IPS DF 19.7 (cell line): ENCODE data around the gene CDC42BPA.
A peak's percentile ranks its signal among the peaks of the same experiment; 100 is the strongest.
"Not testable (repeated sequence)": the region's sequence is repeated elsewhere in the genome, so short reads cannot be mapped to it uniquely, and the experiment has no call there.

Experiments used
- DNase-seq: peaks from one replicate; pipeline ENCODE4 v3.0.0-alpha.2; 2013; ENCODE audit warnings: low read depth, low spot score

Gene CDC42BPA

DNA sequence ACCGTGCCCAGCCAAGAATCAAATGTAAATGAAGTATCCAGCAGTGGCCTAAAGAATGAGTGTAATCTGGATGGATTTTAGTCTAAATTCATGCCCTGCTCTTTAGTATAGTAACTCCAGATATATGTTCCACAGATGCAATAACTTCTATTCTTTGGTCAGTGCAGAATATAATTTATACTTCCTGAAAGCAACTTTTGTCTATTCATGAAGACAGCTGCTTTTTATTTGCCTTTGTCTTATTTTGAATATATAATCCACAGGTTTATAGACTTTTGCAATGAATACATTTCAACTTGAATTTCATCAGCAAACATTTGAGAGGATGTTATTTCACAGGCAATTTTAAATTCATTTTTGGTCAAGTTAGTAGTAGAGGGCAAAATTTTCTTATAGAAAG lies 54.4 kb downstream of the CDC42BPA start:
- no peak for DNase-seq

DNA sequence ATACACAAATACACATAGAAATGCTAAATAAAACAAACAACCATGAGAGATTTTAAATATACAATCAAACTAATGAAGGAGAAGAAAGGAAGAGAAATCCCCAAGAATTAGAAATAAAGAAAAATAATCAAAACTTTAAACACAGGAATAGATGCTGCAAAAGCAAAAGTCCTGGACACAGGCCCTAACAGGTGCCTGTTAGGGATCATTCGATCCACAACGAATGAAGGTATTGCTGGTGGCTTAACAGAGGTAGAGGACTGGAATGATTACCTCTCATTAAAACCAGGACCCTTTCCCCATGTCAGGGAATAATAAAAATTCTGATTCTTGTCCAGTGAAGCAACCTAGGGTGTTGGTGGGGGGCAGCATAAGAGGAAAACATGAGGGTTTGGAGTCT lies 56.8 kb downstream of the CDC42BPA start:
- no peak for DNase-seq

DNA sequence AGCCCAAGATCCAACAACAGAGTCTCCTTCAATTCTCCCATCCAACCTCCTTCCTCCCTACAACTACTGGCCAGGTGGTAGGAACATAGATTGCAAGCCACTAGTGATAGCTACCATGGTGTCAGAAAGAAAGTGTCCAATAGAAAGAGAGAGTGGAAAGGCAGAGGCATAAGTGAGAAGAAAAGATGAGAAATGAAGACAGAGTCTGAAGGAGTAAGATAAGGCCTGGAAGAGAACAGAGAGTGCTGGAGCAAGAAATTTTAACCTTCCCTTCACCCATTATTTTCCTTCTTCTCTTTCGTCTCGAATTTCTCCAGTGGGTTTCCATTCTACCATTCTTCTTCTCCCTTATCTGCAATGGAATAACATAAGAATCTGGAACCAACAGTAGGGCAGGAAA lies 57.9 kb downstream of the CDC42BPA start:
- no peak for DNase-seq

DNA sequence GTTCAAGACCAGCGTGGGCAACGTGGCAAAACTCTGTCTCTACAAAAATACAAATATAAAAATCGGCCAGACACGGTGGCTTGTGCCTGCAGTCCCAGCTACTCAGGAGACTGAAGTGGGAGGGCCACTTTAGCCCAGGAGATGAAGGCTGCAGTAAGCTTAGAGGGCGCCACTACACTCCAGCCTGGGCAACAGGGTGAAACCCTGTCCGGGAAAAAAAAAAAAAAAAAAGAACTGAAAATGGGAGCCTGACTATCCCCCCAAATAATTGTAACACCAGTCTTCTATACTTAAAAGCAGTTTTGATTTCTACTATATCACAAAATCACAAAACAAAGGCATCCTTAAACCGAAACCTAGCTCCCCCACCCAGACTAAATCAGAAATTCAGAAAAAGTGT lies 60.3 kb downstream of the CDC42BPA start:
- DNase-seq: no peak

DNA sequence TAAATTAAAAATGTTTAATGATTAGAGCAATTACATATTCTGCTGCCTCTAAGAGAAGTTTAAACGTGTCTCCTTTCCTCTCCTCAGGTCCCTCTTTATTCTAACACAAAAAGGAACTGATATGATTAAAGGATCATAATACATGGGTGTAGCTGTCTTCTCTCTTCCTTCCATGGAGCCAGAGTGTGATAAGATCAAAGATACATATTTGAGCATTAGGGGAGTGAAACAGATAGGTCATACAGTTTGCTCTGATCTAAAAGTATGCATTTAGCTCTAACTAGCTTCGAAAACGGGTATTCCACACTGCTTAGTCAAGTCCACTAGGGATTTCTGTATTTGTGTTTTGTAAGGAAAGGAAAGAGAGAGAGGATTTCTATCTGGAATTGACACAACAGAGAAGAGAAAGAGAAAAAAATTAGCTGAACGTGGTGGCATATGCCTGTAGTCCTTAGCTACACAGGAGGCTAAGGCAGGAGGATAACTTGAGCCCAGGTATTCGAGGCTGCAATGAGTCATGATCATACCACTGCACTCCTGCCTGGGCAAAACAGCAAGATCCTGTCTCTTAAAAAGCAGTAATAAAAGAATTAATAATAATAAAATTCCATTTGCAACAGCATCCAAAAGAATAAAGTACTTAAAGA lies 63.1 kb downstream of the CDC42BPA start:
- no peak for DNase-seq

DNA sequence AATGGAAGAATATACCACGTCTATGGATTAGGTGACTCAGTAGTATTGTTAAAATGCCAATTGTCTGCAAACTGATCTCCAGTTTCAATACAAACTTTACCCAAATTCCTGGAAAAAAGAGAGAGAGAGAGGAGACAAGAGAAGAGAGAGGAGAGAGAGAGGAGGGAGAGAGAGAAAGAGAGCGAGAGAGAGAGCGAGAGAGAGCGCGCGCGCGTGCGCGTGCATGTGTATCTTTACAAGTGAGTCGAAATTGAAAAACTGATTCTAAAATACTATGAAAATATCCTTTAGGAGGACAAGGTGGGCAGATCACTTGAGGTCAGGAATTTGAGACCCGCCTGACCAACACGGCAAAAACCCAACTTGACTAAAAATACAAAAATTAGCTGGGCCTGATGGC lies 65.2 kb downstream of the CDC42BPA start:
- DNase-seq: no peak

DNA sequence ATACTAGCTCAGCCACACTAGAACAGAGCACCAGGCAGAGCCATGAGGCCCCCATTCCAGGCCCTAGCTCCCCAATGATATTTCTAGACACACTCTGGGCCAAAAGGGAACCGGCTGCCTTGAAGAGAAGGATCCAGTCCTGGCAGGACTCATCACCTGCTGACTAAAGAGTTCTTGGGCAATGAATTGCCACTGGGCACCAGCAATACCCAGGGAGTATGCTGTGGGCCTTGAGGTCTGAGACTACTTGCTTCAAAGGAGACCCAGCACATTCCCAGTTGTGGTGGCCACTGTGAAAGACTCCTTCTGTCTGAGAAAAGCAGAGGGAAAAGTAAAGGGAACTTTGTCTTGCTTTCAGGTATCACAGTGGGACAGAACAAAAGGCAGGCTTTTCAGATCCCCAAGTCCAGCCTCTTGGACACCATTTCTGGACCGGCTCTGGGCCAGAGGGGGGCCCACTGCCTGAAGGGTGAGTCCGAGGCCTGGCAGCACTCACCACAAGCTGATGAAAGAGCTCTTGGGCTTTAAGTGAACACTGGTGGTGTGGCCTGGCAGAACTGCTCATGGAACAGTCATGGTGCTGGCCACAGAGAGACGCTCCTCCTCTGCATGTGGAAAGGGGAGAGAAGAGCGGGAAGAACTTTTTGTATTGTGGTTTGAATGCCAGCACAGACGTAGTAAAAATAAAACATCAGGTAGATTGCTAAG lies 72.5 kb downstream of the CDC42BPA start:
- no peak for DNase-seq

DNA sequence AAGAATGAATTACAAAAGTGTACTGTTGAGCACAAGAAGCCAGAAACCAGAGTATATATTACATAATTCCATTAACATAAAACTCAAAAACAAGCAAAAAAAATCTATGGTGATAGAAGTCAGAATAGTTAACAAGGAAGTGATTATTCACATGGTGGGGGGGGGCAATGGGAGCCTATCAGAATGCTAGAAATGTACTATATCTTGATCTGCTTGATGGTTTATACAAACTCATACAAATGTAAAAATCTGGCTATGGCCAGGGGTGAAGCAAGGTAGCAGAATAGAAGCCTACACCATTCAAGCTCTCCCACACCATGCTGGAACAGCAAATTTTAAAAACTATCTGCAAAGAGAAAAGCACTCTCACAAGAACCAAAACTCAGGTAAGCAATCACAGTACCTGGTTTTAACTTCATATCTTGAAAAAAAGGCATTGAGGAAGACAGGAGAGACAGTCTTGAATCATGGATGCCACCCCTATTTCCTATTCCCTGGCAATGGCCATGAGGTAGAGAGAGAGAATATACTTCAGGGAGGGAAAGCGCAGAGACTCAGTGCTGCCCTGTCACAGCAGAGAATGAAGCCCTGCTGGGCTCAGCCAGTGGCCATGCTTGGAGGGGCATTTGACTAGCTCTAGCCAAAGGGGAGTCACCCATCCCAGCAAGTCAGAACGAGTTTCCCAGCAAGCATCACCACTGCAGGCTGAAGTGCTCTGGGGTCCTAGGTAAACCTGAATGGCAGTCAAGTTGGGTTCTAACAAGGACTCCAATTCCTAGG lies 73.8 kb downstream of the CDC42BPA start:
- DNase-seq: no peak

DNA sequence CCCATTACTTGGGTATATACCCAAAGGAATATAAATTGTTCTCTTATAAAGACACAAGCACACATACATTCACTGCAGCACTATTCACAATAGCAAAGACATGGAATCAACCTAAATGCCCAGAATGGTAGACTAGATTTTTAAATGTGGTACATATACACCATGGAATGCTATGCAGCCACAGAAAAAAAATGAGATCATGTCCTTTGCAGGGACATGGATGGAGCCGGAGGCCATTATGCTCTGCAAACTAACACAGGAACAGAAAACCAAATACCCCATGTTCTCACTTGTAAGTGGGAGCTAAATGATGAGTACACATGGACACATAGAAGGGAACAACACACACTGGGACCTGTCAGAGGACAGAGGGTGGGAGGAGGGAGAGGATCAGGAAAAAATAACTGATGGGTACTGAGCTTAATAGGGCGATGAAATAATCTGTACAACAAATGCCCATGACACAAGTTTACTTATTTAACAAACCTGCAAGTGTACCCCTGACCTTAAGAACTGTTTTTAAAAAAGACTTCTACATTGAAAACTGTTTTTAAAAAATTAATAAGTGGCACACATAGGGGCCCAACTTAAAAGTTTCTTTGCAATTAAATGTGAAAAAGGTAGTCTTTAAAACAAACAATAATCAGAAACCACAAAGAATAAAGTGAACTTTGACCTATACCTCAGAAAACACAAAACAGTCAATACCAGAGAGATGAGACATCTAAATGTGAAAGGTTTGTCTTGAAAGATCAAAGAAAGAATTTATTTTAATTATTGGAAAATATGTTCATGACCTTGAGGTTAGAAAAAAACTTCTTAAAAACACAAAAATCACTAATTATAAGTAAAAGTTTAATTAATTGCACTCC lies 75.2 kb downstream of the CDC42BPA start:
- DNase-seq: no peak

DNA sequence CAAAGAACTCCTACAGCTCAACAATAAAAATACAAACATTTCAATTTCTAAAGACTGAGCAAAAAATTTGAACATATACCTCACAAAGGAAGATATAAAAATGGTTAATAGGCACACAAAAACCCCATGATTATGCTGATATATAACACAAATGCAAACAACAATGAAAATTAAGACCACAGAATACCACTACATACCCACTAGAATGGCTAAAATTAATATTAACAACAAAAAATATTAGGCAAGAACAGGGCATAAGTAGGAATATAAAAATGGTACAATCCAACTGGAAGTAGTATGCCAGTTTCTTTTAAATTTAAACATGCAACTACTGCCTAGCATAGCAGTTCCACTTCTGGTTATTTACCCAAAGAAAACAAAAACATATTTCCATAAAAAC lies 77.3 kb downstream of the CDC42BPA start:
- no peak for DNase-seq

DNA sequence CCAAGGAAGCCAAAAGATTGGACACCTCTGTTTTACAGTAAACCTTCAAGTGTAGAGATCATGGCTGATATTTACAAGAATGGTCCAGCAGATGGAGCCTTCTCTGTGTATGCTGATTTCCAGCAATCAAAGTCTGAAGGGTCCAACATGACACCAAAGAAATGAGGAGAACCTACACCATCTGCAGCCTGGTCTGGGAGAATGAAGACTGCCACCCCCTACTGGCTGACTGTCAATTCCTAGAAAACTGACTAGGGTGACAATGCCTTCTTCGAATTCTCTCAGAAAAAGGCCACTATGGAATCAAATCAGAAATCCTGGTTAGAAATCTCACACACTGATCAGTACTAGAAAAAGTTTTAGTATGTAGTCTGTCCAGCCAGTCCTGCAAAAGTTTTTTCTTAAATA lies 83.3 kb downstream of the CDC42BPA start:
- peak; percentile 67 for DNase-seq

DNA sequence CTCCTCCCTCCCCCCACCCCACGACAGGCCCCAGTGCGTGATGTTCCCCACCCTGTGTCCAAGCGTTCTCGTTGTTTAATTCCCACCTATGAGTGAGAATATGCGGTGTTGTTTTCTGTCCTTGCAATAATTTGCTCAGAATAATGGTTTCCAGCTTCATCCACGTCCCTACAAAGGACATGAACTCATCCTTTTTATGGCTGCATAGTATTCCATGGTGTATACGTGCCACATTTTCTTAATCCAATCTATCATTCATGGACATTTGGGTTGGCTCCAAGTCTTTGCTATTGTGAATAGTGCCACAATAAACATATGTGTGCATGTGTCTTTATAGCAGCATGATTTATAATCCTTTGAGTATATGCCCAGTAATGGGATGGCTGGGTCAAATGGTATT lies 87.2 kb downstream of the CDC42BPA start:
- DNase-seq: not testable (repeated sequence)

DNA sequence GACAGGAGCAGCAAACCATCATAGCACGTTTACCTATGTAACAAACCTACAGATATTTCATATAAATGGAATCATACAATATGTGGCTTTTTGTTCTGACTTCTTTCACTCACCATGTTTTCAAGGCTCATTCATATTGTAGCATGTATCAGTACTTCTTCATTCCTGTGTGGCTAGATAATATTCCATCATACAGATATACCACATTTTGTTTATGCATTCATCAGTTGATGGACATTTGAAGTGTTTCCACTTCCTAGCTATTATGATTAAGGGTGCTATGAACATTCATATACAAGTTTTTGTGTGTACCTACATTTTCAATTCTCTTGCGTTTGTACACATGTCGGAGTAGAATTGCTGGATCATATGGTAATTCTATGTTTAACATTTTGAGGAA lies 90.1 kb downstream of the CDC42BPA start:
- no peak for DNase-seq

DNA sequence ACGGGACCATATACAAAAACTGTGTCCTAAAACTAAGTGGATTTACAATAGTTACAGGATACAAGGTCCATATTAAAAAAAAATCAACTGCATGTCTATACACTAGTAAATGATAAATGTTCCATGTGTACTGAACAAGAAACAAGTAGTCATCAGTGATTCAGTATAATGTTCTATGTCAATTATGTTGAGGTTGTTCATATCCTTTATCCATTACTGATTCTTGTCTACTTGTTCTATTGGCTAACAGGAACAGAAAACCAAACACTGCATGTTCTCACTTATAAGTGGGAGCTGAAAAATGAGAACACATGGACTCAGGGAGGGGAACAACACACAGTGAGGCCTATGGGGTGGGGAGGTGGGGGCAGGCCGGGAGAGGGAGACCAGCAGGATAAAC lies 90.5 kb downstream of the CDC42BPA start:
- DNase-seq: no peak

DNA sequence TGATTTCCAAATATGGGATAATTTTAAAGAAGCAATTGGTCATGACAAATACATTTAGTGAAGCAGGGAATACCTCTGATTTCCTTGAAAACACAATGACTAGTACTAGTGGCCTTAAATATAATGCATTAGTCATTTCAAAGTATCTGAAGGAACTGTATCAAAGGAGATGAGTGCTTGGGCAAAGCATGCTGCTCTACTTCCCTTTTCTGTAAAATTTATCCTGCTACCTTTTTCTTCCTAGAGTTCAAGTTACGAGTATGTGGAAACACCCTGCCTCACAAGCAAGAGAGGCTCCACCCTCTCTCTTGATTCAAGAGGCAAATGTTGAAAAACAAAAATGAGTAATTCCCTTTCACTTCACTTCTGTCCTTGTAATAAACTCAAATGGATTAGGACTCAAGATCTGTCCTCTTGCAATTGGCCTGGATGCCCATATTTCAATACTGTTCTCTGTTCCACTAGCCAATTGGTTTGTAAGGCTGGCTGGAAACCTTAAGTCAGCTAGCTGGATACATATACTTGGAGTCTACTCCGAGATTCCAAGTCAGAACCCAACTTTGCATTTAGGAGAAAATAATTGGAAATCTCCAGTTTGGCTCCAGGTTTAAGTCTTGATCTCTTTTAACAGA lies 92.5 kb downstream of the CDC42BPA start:
- DNase-seq: no peak

DNA sequence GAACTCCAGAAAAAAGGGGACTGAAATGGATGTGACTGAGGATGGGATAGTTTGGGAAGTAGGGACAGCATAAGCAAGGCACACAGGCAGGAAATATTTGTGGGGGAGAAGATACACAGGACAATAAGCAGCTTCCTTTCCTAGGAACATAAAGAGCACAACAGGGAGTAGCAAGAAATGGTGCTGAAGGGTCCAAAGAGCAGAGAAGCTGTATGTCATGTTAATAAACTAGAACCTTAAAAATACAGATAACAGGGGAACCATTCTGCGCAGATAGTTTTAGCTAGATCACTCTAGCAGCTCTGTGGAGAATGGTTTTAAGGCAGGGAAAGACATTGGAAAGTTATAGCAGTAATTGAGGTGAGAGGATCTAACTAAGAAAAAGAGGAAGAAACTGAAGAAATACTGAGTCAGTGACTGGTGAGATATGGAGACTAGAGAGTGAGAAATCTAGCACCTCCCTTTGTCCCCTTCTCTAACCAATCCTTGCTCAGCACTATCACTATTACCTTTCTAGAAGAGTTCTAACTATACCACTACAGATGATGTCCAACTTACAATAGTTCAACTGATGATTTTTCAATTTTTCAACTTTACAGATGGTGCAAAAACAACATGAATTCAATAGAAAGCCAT lies 95.0 kb downstream of the CDC42BPA start:
- no peak for DNase-seq

DNA sequence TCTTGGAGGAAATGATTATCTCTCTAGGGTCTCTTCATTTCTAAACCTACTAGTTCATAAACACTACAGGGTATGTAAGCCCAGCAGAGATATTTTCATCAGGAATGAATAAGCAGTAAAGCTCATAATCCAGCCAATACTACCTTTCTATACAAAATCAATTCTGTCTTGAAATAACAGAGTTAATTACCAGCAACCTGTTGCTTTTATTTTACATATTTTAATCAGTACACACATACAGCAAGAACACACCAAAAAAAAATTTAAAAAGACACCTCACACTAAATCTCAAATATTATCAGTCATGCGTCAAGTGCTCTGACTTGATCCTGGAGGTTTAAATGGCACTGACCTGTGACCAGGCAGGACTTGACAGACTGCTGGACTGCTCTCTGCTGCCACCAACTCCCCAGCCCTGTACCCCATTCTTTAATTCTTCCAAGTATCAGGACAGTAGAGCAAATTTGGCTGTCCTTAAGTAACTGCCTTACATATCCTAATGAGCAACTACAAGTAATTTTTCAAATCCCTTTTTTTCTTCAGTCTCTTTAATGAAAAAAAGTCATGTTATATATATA lies 98.5 kb downstream of the CDC42BPA start:
- DNase-seq: no peak

DNA sequence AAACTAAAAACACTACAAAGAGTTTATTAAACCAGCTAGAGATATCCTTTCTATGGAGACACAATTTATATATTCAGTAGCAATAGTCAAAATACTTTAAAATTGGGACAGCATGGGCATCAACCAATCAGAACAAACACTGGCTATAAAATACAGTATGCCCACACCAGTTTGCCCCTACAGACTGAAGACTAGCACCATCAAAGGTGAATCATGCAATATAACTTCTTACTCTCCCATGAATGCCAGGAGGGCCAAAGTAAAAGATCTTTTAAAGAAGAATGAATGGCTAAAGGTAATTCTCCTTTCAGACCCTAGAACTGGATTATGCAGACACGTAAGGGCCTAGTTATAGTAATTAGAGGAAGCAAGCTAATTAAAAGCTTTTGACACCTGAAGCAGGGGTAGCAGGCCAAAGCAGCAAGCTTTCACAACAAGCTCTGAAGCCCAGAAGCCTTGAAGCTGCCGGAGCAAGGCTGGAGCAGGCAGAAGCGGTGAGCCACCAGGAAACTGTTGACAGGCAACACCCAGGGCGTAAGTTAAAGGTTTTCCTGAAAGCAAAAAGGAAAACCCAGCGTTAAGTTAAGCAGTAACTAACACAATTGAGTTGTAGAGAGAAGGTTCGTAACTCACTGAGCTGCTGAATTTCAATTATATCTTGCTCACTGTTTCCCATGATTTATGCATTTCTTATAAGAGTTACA lies 99.3 kb downstream of the CDC42BPA start:
- no peak for DNase-seq

DNA sequence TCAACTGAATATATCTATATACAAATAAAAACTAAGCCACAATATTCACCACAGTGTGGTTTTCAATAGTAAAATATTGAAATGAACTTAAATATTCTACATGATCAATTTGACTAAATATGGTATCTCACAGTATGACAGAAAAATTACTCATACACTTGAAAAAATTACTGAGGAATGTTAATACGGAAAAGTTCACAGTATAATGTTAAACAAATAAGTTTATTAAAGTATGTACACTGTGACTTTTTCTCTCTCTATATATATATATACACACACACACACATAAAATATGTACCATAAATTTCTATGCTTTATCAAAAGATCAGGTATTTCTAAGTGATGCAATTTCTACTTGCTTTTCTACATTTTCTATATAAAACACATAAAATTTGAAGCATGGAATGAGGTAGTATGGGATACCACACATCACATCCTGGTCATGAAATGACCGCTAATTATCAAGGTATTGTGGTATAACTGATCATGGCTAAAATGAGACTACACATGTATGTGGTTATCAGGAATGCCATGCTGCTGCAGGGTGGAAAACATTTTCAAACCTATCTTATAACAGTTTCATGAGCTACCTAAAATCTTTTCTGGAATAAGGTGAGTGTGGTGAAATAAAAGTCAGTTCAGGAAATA lies 102.3 kb downstream of the CDC42BPA start:
- DNase-seq: no peak
